NCI-H69 (cell line): ENCODE data around the gene C1orf122.
"Not testable (repeated sequence)": the region's sequence is repeated elsewhere in the genome, so short reads cannot be mapped to it uniquely, and the experiment has no call there.

Source experiments
- DNase-seq: peaks from one replicate; lab custom pipeline; 2025; lab: John Stamatoyannopoulos, UW

C1orf122 gene

GRCh38 chr1:37807555-37808368 is at the start of gene C1orf122, which contains the start of gene YRDC:
TSS of gene C1orf122 (plus strand) at chr1:37807790. CDS start at chr1:37808405, 615 bp downstream.
TSS of gene YRDC (minus strand) at chr1:37808208. CDS start at chr1:37808180, 28 bp downstream.
- peak; percentile 93 for DNase-seq

DNA sequence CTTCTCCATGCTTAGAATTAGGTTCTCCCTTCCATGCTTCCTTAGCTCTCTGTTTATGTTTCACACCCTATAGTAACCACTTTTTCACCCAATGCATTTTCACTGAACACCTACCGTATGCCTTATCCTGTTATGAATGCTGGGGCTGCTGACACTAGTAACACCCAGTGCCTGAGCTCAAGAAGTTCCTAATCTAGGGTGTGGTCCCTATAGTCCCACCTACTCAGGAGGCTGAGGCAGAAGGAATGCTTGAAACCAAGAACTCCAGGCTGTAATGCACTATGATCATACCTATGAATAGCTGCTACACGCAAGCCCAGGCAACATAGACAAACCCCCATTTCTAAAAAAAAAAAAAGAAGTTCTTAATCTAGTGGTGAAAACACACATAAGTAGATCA is 48.1 kb upstream of the C1orf122 start:
- DNase-seq = no peak

DNA sequence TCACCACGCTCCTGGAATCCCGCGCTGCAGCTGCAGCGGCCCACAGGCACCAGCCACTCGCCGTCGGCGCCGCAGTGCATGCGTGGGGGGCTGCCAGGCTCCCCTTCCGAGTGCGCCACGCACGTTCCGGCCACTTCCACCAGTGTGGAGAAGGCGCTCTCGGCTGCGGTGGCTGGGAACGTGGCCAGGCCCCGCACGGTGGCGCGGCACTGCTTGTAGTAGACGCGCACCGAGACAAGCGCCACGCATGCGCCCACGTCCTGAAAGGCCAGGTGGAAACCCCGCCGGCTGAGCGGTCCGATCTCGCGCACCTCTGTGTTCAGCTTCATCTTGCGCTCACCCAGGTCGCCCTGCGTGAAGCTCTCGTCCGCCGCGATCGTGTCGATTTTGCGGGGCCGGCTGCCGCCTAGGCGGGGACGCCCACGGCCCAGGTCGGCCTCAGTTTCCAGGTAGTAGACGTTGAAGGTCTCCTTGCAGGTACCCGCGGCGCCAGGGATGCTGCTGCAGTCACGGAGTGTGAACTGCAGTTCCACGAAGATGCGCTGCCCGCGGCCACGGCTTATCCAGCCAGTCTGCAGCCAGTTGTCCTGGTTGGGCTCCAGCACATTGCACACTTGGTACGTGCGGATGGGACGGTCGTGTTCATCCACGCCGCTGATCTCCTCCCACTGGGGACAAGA is 46.0 kb upstream of the C1orf122 start:
- DNase-seq = no peak

DNA sequence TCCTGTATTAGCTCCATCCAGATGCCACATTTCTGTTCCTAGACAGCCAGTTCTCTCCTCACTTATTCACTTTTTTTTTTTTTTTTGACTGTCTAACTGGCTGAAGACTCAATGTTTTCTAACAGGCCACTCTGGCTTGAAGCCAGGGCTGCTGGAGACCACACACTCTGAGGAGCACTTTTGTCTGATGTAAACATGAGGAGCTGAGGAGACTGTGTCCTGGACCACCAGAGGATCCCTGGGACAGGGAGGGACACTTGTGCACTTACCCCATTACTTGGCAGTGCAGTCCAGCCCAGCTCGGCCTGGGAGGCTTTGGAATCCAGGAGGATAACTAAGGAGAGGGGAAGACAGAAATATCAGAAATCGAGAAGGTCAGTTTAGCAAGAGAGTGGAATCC is 45.1 kb upstream of the C1orf122 start:
- no peak for DNase-seq

- peak; percentile 27 for DNase-seq
These were observed 43.7 kb upstream of the C1orf122 start for GRCh38 chr1:37763791-37764413.

GRCh38 chr1:37764414-37764825 is 43.2 kb upstream of the C1orf122 start:
- peak; percentile 27 for DNase-seq

- peak; percentile 85 for DNase-seq
These were observed 42.6 kb upstream of the C1orf122 start, which contains the start of gene EPHA10 for GRCh38 chr1:37764888-37765441. TSS of gene EPHA10 (minus strand) at chr1:37765120. CDS start at chr1:37765066, 54 bp downstream.

GRCh38 chr1:37765916-37766664 is 41.5 kb upstream of the C1orf122 start:
- peak; percentile 48 for DNase-seq

DNA sequence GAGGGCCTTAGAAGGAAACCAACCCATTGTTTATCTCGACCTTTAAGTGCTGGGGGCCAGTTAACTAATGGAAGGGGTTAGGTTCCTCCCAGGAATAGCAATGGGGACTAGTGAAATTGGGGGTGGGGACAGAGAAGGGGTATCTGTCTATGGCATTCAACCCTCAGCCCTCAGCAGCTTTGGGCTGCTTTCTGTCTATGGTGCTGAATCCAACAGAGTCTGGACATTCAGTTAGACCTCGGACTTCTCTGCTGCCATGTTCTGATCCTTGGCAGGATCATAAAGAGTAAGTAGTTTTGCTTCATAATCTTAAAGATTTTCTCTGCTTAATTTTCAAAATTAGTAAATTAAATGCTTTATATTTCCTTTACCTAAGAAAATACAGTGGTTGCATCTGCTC is 40.1 kb upstream of the C1orf122 start:
- DNase-seq = no peak

DNA sequence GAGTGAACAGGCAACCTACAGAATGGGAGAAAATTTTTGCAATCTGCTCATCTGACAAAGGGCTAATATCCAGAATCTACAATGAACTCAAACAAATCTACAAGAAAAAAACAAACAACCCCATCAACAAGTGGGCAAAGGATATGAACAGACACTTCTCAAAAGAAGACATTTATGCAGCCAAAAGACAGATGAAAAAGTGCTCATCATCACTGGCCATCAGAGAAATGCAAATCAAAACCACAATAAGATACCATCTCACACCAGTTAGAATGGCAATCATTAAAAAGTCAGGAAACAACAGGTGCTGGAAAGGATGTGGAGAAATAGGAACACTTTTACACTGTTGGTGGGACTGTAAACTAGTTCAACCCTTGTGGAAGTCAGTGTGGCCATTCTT is 36.1 kb upstream of the C1orf122 start:
- not testable (repeated sequence) for DNase-seq

- no peak for DNase-seq
These were observed 30.6 kb upstream of the C1orf122 start for GRCh38 chr1:37776946-37777516.

- no peak for DNase-seq
These were observed 28.9 kb upstream of the C1orf122 start for GRCh38 chr1:37778654-37779053.

- no peak for DNase-seq
These were observed 25.1 kb upstream of the C1orf122 start for GRCh38 chr1:37782491-37782890.

DNA sequence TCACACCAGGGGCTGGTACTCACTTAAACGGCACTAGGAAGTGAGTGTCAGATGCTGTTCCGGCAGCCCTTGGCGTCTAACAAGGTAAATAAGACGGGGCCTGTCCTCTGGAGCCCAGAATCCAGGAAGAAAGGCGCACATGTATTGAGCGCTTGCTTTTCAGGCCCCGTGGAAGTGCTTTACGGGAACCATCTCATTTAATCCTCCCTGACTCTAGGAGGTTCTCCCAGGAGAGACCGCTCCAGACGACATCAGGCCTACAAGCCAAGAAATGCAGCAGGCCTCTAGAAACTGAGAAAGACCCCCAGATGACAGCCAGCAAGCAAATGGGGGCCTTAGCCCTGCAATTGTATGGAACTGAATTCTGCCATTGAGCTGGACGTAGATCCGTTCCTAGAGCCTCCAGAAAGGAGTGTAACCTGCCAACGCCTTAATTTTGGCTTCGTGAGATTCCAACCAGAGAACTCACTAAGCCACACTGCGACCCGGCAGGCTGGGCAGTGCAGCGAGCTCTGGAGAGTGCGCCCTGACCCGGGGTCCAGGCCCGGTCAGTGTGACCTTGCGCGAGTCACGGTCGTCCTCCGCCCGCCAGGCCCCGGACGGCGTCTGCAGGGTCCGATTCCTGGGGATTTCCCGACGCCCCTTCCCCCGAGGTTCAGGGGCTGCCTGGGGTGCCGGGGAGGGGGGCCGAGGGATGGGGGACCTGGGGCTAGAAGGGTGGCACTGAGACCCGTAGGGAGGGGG is 14.5 kb upstream of the C1orf122 start:
- DNase-seq = no peak

GRCh38 chr1:37793773-37794371 is 13.7 kb upstream of the C1orf122 start, which contains the start of gene MANEAL:
TSS of gene MANEAL (plus strand) at chr1:37793847. CDS start at chr1:37794183, 336 bp downstream.
- peak; percentile 72 for DNase-seq

GRCh38 chr1:37794372-37795339 is 12.9 kb upstream of the C1orf122 start:
- DNase-seq = peak; percentile 42

GRCh38 chr1:37795340-37796125 is 12.1 kb upstream of the C1orf122 start:
- DNase-seq = peak; percentile 52
